Panc1 (cell line): Measurements from ENCODE around the gene MEAK7.

Experiments
- CTCF ChIP-seq: fragments of 450-650 bp; IDR thresholded peaks from 2 replicates; pipeline ENCODE4 v1.5.1; 2017; ENCODE audit warnings: mild to moderate bottlenecking
- POLR2AphosphoS5 ChIP-seq: IDR thresholded peaks from 2 replicates; pipeline ENCODE4 v1.6.1; 2012; ENCODE audit warnings: mild to moderate bottlenecking, low read depth, low read length, moderate library complexity
- REST ChIP-seq, 2 experiments: IDR thresholded peaks; 2 replicates each; pipeline ENCODE4 v1.6.1; 2011 to 2012; ENCODE audit warnings: low read depth in 2 of 2, control low read depth in 1 of 2, low read length in 1 of 2, mild to moderate bottlenecking in 1 of 2, moderate library complexity in 1 of 2; ENCODE audit not compliant: insufficient read depth in 1 of 2
- TCF7L2 ChIP-seq: IDR thresholded peaks from 2 replicates; pipeline ENCODE4 v1.6.1; 2011; ENCODE audit warnings: mild to moderate bottlenecking, low read depth, low read length, inconsistent platforms

- no peak for TF ChIP-seq REST (IDR thresholded peaks at IDR 0.05; ENCODE audit: insufficient read depth in 1 of 2, low read depth in 2 of 2, low read length in 1 of 2)
- no peak for TF ChIP-seq POLR2AphosphoS5
- TF ChIP-seq CTCF = no peak
- no peak for TF ChIP-seq TCF7L2
These were observed 30.4 kb upstream of the MEAK7 start for GRCh38 chr16:84534815-84535214.
